Osteoblast (primary cell): ENCODE results near the gene ARHGAP35. TPM values are rescaled to one million over a fixed set of nuclear protein-coding genes. Genes with fewer than 3 reads are reported as not detected.

Source experiments
- DNase-seq: peaks from one replicate; pipeline ENCODE4 v3.0.0; 2011; ENCODE audit warnings: low spot score, mixed read lengths; ENCODE audit not compliant: insufficient read length; ENCODE audit errors: missing footprints
- H2AFZ ChIP-seq: 2 replicates; pipeline ENCODE4 v1.6.0; 2011; ENCODE audit warnings: mild to moderate bottlenecking, low read length
- H3K27ac ChIP-seq: 2 replicates; pipeline ENCODE4 v1.5.1; 2011; ENCODE audit warnings: mild to moderate bottlenecking, low read depth, low read length, moderate library complexity
- H3K27me3 ChIP-seq: 2 replicates; pipeline ENCODE4 v1.6.0; 2012; ENCODE audit warnings: mild to moderate bottlenecking, control low read depth, inconsistent platforms, low read length, moderate library complexity; ENCODE audit not compliant: insufficient read depth
- H3K36me3 ChIP-seq: 2 replicates; pipeline ENCODE4 v1.5.1; 2011; ENCODE audit warnings: mild to moderate bottlenecking, low read length, control low read depth, moderate library complexity; ENCODE audit not compliant: insufficient read depth
- H3K4me1 ChIP-seq: 2 replicates; pipeline ENCODE4 v1.5.1; 2011; ENCODE audit warnings: mild to moderate bottlenecking, low read length, control low read depth, moderate library complexity; ENCODE audit not compliant: insufficient read depth
- H3K4me2 ChIP-seq: 2 replicates; pipeline ENCODE4 v1.6.0; 2011; ENCODE audit warnings: mild to moderate bottlenecking, low read length; ENCODE audit not compliant: insufficient read depth
- H3K4me3 ChIP-seq: fragments of 200-600 bp; sonication (generic); 3 replicates; pipeline ENCODE4 v1.5.1; 2012; ENCODE audit warnings: mild to moderate bottlenecking, low read length, inconsistent platforms; ENCODE audit not compliant: insufficient read depth
- H3K79me2 ChIP-seq: 2 replicates; pipeline ENCODE4 v1.6.0; 2012; ENCODE audit warnings: mild to moderate bottlenecking, low read length, control low read depth, inconsistent platforms; ENCODE audit not compliant: insufficient read depth
- H3K9me3 ChIP-seq: 2 replicates; pipeline ENCODE4 v1.5.1; 2011; ENCODE audit warnings: low read depth, low read length, control low read depth
- H4K20me1 ChIP-seq: 2 replicates; pipeline ENCODE4 v1.6.0; 2012; ENCODE audit warnings: mild to moderate bottlenecking, low read length, control low read depth; ENCODE audit not compliant: insufficient read depth
- CTCF ChIP-seq: IDR thresholded peaks from 2 replicates; pipeline ENCODE4 v1.5.1; 2011; ENCODE audit warnings: mild to moderate bottlenecking, low read depth, low read length, moderate library complexity; ENCODE audit errors: extremely low read depth
- total RNA-seq: library from RNA; depleted of rRNA; stranded (reverse); fragments of >200 nt; gene quantifications from 2 replicates; pipeline ENCODE4 v1.2.3, GENCODE V29; 2012

The ARHGAP35 gene
- total RNA-seq, 1 donor, result 82.2 TPM

- Histone ChIP-seq H3K4me1 (peaks cover 23% of the 10 kb centered on the region), H3K79me2 (peaks cover 98% of the 10 kb centered on the region), H3K4me2 (no peak overlapping the region), H2AFZ (no peak overlapping the region), H3K27ac (no peak overlapping the region), H3K27me3 (no peaks in the 10 kb centered on the region), H3K36me3 (no peaks in the 10 kb centered on the region), H3K4me3 (no peak overlapping the region), H3K9me3 (no peaks in the 10 kb centered on the region), H4K20me1 (peaks cover 34% of the 10 kb centered on the region)
- TF ChIP-seq CTCF, result no peak
- DNase-seq, result no peak
Measured at GRCh38 chr19:46896076-46896794, 35.4 kb downstream of the ARHGAP35 start.

- no peak for TF ChIP-seq CTCF
- H3K27ac ChIP-seq, result no peak overlapping the region
- H3K9me3 ChIP-seq, result no peaks in the 10 kb centered on the region
- peak overlapping the region; percentile 21 for H3K4me2 ChIP-seq
- H3K4me1 ChIP-seq, result peaks cover 42% of the 10 kb centered on the region
- H3K4me3 ChIP-seq, result no peak overlapping the region
- H3K27me3 ChIP-seq, result no peaks in the 10 kb centered on the region
- peaks cover 98% of the 10 kb centered on the region for H3K79me2 ChIP-seq
- DNase-seq, result peak; percentile 89
- H4K20me1 ChIP-seq, result peaks cover 46% of the 10 kb centered on the region
- no peak overlapping the region for H2AFZ ChIP-seq
- no peaks in the 10 kb centered on the region for H3K36me3 ChIP-seq
Measured at GRCh38 chr19:46898731-46899130, 37.9 kb downstream of the ARHGAP35 start.

- Histone ChIP-seq H4K20me1 (peaks cover 46% of the 10 kb centered on the region), H3K4me2 (no peak overlapping the region), H3K9me3 (no peaks in the 10 kb centered on the region), H3K4me1 (peaks cover 50% of the 10 kb centered on the region), H3K79me2 (peaks cover 98% of the 10 kb centered on the region), H3K4me3 (no peak overlapping the region), H3K27me3 (no peaks in the 10 kb centered on the region), H3K36me3 (no peaks in the 10 kb centered on the region), H3K27ac (no peak overlapping the region), H2AFZ (no peak overlapping the region)
- TF ChIP-seq CTCF, result no peak
- DNase-seq, result no peak
Measured at GRCh38 chr19:46900341-46900740, 39.5 kb downstream of the ARHGAP35 start.

GRCh38 chr19:46901701-46902401, 41.1 kb downstream of the ARHGAP35 start:
- H3K4me3 ChIP-seq, result no peak overlapping the region
- peaks cover 50% of the 10 kb centered on the region for H3K4me1 ChIP-seq
- H3K36me3 ChIP-seq, result no peaks in the 10 kb centered on the region
- H2AFZ ChIP-seq, result no peak overlapping the region
- no peaks in the 10 kb centered on the region for H3K9me3 ChIP-seq
- peak overlapping the region; percentile 4 for H3K4me2 ChIP-seq
- no peaks in the 10 kb centered on the region for H3K27me3 ChIP-seq
- H3K79me2 ChIP-seq, result peaks cover 98% of the 10 kb centered on the region
- TF ChIP-seq CTCF, result no peak
- peak overlapping the region; percentile 86 for H3K27ac ChIP-seq
- DNase-seq, result no peak
- H4K20me1 ChIP-seq, result peaks cover 37% of the 10 kb centered on the region
